Measurements from ENCODE around the gene KIF16B.

KIF16B gene

GRCh38 chr20:16388731-16389130 lies 184.5 kb downstream of the KIF16B start:
- no peak for DNase-seq

DNA sequence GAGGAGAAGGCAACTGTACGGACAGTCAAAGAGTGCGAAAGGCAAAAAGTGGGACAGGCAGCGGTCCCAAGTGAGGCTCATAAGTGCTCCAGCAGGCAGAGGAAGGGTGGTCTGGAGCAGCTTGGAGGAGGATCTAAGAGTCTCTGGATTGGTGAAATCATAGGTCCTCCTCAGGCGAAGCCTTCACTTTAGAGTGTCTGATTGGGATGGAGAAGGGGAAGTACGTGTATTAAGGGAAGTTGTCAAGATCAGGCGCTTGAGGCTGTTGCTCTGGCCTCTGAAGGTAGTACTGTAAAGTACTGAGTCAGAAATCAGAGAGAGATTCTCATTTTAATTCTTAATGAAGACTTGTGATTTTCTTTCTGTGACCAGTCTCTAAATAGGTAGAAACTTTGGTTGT lies 185.6 kb downstream of the KIF16B start:
- DNase-seq, result no peak

DNA sequence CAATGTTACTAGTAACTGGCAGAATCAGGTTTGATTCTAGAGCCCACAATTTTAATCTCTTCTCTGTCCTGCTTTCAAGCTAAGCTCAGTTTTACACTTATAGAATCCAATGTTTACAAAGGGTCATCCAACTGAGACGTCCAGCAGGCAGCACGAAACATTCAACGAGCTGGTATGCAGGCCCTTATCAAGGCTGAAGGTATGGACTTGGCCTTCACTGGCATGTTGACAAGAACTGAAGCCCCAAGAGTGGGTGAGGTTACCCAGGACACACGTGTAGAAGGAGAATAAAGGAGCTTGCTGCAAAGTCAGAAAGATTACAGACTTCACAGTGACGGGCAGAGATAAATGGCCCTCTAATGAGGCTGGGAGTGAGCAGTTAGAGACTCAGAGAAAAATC lies 187.4 kb downstream of the KIF16B start:
- DNase-seq, result no peak

DNA sequence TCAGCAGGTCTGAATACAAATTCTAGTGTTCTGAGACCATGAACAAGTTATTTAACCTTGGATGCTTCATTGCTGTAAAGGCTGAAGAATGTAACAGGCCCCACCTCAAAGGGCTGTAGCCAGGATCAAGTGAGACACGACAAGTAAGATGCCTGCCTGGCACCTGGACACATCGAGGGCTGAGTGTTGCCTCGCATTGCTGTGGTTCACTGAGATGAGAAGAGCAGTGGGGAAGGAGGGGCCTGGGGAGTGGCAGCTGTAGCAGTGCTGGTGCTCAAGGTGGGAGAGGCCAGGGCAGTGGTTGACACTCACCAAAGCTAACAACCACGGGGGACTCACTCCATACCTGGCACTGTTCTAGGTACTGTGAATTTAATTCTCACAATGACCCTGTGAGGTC lies 187.8 kb downstream of the KIF16B start:
- no peak for DNase-seq

GRCh38 chr20:16381444-16381843 lies 191.8 kb downstream of the KIF16B start:
- DNase-seq, result no peak

- DNase-seq, result no peak
Measured at GRCh38 chr20:16378712-16379370, 194.4 kb downstream of the KIF16B start.

GRCh38 chr20:16378122-16378521 lies 195.1 kb downstream of the KIF16B start:
- DNase-seq, result no peak

GRCh38 chr20:16369441-16369840 lies 203.8 kb downstream of the KIF16B start:
- no peak for DNase-seq

DNA sequence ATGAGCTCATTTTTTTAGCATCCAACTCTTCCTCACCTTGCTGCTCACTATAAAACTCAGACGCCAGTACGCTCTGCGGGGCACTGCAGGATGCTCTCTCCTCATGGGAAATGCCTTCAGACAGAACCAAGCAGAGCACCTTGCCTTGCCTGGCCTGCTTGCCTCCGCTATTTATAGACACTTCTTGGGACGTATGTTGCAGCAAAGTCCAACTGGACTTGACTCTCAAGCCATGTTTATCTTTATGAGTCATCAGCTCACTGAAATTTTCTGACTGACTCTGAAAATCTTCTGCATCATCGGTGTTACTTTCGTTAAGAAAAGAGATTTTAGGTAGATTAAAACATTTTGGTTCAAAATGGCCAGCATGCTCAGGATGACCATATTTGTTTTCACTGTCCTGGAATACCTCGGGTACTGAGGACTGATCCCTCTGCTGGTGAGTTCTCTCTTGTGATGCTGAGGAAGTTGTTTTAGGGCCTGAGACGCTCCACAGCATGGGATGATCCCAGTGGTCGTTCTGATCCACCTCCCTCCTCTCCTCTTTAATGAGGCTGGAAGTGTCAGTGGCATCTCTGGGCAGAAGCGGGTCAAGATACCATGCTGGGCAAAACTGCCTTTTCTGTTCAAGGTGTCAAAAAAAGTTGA lies 204.5 kb downstream of the KIF16B start:
- no peak for DNase-seq

GRCh38 chr20:16367948-16368560 lies 205.2 kb downstream of the KIF16B start:
- no peak for DNase-seq

- DNase-seq, result no peak
Measured at GRCh38 chr20:16366529-16366928, 206.7 kb downstream of the KIF16B start.

GRCh38 chr20:16364320-16364687 lies 208.9 kb downstream of the KIF16B start:
- DNase-seq, result no peak

DNA sequence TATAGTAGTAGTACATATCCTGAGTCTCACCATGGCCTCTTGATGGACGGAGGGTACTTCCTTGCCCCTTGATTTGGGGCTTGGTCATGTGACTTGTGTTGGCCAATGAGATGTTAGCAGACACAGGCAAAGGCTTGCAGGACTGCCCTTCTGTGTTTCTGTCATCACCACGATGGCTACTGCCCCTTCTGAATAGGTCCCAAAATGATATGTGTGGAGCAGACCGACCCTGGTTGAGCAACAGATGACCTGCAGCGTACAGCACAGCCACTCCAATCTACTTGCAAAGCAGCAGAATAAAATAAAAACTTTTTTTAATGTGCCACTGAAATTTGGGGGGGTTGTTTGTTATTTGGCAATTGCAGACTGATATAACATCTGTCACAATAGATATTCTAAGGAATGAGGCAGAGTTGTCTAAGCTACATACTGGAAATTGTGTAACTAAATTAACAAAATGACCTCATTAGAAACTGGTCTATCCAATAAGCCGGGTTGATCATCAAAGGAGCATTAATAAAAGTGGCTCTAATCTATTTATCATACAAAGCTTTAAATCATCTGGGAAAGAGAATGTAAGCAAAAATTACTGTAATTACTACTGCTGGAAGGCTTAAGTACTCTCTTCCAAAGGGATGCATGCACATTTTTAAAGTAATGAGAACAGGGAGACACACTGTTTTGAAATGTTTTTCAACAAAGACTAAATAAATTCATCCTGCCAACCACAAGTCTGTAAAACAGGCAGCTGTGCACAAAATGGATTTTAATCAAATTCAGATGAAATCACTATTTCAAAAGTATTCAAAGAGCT lies 209.5 kb downstream of the KIF16B start:
- no peak for DNase-seq

DNA sequence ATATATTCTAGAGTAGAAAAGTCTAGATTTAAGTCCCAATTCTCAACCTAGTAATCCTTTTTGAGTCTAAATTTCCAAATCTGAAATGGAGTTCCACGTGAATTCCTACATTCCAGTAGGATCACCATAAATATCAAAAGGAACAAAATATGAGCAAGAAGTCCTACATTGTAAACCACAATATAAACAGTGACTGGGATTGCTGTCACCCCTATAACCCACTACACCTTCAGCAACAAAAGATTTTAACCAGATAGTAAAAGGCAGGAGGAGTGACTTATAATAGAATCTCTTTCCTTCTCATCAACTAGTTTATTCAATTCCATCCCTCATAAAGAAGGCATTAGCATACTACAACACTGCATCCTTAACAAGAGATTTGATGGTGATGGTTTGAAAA lies 210.6 kb downstream of the KIF16B start:
- DNase-seq, result no peak

GRCh38 chr20:16360668-16361067 lies 212.6 kb downstream of the KIF16B start:
- no peak for DNase-seq

DNA sequence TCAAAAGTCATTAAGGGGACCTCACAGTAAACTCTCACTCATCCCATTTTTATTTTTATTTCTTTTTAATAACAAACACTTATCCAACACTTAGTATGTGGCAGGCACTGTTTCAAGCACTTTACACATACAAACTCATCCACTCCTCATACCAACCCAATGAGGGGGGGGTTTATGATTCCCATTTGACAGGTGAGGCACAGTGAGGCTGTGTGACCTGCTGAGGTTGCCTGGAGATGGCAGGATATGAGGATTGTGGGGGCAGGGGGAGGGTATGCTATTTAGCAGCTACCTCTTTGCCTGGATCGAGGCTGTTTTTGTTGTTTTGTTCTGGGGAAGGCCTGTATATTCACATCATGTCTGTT lies 219.8 kb downstream of the KIF16B start:
- no peak for DNase-seq

DNA sequence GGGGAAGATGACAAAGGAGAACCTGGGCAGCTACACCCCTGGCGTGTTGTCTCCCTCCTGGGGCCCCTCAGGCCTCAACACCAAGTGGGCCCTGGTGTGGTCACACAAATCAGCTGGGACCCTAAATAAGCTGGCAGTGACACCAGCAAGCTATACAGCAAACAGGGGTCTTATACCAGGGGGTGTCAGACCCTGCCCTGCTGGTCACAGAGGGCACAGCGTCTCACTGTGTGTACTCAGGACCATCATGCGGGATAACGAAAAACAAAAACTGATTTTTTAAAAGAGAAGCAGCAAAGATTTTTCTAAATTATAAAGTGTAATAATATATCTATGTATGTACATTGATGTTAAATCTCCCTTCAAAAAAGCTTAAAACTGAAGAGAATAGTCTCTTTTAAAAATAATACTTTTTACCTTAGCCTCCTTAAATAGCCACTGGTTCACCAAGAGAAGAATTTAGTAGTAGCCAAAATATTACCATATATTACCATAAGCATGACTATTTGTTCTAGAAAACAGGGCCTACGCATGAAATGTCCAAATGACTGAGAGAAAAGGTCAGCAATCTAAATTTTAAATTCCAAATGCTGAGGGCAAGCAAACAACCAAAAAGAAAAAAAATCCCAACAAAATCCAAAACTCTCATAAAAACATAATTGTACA lies 220.4 kb downstream of the KIF16B start:
- no peak for DNase-seq

- no peak for DNase-seq
Measured at GRCh38 chr20:16352321-16352720, 220.9 kb downstream of the KIF16B start.

GRCh38 chr20:16351415-16351814 lies 221.8 kb downstream of the KIF16B start:
- DNase-seq, result no peak

DNA sequence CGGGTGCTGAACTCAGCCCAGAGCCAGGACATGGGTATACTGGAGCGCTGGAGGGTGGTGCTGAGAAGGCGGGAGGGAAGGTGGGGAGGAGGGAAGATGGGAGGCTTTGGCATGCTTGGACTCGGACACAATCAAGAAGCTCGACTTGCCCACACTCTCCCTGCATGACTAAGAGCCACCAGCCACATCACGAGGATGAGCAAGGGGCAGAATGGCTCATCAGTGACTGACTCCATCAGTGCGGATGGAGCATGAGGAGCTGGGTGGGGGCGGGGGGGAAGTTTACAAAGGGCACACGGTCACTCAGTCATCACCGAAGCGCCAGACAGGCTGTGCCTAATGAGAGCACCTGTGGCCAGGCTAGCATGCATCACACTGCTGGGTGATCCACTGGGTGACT lies 222.8 kb downstream of the KIF16B start:
- no peak for DNase-seq

- DNase-seq, result no peak
Measured at GRCh38 chr20:16349523-16350260, 223.6 kb downstream of the KIF16B start.

GRCh38 chr20:16346956-16347355 lies 226.3 kb downstream of the KIF16B start:
- DNase-seq, result no peak

DNA sequence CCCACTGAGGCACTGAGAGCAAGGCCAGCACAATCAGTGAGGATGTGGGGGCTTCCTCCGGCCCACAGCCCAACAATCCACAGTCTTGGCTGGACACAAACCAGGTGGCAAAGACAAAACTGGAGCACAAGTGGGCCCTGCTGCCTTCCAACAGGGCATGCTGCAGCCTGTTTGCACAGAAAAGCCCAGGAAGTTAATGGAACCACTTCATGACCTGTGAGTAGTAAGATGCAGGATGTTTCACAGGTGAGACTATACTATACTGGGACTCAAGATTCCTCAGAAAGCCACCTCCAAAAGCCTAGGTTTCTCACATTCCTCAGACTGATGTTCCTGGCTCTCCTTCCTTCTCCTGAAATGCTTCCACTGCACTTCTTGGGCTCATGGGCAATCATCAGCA lies 235.5 kb downstream of the KIF16B start:
- DNase-seq, result no peak

Measured in NCI-H1436 treated with DMSO at 0.1 percent for 48 hours (cell line).